OCI-M2 (cell line): ENCODE measurements around the gene RAP1GAP.

Experiments used
- DNase-seq: peaks from one replicate; lab custom pipeline; 2025; ENCODE audit not compliant: unreplicated experiment; lab: John Stamatoyannopoulos, UW

RAP1GAP gene

GRCh38 chr1:21630571-21631343 lies 38.4 kb downstream of the RAP1GAP start:
- DNase-seq, result no peak

- no peak for DNase-seq
These were observed 39.2 kb downstream of the RAP1GAP start for GRCh38 chr1:21629971-21630370.

GRCh38 chr1:21628798-21629393 lies 40.3 kb downstream of the RAP1GAP start:
- no peak for DNase-seq

- DNase-seq, result no peak
These were observed 42.2 kb downstream of the RAP1GAP start for GRCh38 chr1:21626921-21627339.

- DNase-seq, result no peak
These were observed 43.6 kb downstream of the RAP1GAP start for GRCh38 chr1:21625390-21626190.

DNA sequence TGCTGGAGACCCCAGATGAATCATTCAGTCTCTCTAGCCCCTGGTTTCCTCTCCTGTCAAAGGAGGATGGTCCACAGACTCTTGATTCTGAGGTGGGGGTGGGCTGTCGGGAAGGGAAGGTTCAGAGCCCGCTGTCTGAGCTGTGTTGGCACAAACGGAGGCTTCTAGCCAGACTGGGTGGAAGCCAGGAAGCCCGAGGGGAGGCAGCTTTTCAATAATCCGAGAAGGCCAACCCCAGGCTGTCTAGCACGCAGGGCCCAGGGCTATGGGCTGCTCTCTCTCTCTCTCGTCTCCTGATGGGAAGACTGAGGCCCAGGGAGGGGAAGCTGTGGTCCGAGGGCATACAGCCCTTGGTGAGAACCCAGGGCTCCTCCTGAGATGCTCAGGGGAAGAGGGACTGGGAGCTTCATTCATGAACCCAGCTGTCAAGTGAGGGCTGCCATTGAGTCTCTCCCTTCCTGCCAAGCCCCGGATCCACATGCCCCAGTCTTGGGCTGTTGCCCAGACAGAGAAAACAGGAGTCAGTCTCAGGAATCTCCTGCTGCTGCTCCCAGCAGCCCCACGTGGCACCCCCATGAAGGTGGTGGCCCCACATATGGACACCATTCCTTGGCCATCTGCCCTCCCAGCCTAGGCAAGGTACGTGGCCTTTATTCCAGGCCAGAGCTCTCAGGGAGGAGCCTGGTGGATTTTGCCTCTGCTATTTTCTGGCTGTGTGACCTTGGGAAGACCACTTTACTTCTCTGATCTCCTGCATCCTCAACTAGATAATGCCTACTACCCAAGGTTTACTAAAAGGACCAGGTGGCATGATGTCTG lies 44.4 kb downstream of the RAP1GAP start:
- DNase-seq, result no peak

GRCh38 chr1:21623410-21623961 lies 45.7 kb downstream of the RAP1GAP start:
- no peak for DNase-seq

GRCh38 chr1:21622466-21623315 lies 46.5 kb downstream of the RAP1GAP start:
- no peak for DNase-seq

DNA sequence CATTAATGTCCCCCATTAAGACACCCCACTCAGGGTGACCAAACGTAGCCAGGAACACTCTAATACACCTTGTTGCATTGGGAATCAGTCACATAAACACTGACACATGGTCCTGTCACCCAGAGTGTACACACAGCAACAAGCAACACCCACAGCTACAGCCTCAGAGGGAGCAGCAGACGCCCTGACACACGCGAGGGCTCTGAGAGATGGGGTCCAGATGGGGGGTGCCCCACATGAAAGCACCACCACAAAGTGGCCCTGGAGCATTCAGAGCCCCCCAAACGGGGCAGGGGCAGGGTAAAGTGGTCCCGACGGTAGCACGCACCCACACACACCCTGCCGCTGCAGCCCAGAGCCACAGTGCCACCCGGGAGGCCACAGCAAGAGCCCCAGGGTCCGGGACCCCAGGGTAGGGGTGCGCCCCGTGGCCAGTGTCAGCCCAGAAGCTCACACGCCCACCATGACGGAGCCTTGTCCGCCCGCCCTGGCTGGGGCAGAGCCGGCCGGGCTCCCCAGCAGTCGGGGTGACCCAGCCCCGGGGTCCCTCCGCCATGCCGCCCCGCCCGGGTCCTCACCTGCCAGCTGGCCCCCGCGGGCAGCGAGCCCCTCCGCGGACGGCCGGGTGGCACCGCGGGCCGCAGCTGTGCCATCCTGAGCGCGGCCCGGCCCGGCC lies 47.3 kb downstream of the RAP1GAP start:
- DNase-seq, result no peak

DNA sequence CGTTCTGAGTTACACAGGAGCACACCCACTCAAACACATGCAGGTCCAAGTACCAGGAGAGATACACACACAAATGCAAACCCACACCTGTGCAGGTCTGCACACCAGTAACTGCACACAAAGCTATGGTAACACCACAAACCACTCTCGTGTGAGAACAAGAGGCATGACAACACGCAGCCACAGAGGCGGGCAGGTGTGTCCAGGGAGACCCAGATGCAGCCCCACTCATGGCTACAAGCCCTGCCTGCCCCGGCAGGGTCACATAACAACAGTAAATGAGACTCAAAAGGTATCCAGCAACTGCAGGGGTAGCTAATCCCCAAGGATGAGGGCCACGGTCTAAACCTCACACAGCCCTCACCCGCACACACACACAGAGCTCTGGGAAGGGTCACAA lies 48.1 kb downstream of the RAP1GAP start:
- DNase-seq, result no peak

DNA sequence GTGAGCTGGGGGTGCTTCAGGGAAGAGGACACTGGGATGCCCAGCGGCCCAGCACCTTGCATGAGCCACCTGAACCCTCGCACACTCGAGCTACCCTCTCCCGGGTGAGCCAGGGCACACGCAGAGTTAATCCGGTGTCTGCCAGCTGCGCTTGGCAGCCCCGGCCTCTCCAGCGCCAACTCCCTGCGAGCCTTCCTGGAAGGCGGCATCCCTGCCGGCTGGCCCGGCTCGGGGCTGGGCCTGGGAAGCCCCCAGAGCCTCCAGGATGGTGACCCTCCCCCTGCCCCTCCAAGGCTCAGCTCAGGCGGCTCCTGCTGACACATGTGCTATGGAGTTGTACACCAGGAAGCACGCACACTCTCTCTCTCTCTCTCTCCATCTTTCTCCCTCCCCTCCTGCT lies 48.7 kb downstream of the RAP1GAP start:
- no peak for DNase-seq

DNA sequence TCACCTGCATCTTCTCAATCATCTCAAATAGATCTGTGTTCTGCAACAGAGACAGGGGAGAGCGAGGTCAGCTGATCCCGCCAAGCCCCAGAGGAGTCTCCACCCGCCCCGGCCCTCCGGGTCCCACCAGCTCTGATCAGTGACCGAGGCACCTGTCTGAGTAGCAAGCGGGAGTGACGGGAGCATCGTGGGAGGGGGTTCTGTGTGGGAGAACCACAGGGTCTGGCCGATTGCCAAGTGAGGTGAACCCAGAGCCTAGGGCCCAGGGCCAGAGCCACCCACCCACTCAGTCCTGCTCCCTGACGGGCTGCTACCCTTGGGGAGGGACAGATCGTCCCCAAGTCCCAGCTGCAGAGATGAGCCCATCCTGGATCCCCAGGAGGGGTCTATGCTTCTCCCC lies 49.1 kb downstream of the RAP1GAP start:
- DNase-seq, result no peak

DNA sequence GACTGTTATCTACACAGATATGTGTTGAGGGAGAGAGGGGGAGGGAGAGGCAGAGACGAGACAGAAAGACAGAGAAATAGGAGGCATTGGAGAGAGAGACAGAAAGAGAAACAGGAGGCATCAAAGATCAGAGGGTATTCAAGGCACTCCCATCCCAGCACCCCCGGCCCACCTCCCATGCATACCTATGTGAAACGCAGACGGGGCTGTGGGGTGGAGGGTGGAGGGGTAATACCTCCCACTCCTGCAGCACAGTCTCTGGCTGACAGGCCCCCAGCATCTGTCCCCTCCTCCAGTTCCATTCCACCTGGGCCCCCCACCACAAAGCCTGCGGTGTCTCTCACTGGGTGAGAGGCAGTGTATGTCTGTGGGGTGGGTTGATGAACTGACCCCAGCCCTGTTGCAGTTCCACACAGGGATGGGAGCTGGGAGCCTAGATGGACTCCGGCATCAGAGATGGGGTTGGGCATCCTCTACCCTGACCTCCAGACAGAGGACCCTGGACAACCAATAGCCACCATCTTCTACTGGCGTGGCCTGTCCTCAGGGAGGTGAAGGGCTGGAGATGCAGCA lies 49.7 kb downstream of the RAP1GAP start:
- DNase-seq, result no peak

DNA sequence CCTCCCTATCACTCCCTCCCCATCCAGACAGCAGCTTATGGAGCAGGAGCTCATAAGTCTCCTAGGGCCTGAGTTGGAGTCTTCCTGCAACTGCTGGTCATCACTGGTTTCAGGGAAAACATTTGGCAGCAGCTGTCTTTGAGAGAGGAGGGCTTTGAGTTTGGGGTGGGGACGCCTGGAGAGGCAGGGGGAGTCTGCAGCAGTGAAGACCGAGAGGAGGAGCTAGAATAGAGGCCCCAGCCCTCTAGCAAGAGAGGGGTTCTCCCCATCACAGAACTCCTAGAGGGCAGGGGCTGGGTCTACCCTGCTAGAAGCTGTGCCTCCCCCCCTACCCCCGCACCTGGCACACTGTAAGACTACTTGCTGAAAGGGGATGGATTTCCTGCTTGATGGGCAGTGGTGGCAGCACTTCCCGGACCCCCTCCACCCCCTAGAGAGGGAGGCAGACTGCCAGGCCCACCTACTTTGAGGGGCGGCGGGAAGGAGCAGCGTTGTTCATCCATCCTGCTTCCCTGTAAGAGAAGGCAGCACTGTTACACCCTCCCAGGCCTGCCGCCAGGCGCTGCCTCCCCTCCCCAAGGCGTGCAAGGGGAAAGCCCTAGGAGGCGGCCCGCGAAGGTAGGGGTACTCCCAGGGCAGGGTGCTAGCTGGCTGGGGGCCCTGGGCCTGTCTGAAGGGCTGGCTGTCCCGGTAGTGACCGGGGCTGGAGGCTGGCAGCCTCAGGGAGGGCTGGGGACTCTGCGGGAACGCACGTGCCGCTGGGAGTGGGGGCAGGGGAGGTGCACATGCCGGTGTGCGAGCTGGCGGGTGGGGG lies 50.4 kb downstream of the RAP1GAP start:
- no peak for DNase-seq

- no peak for DNase-seq
These were observed 51.1 kb downstream of the RAP1GAP start for GRCh38 chr1:21618059-21618458.

DNA sequence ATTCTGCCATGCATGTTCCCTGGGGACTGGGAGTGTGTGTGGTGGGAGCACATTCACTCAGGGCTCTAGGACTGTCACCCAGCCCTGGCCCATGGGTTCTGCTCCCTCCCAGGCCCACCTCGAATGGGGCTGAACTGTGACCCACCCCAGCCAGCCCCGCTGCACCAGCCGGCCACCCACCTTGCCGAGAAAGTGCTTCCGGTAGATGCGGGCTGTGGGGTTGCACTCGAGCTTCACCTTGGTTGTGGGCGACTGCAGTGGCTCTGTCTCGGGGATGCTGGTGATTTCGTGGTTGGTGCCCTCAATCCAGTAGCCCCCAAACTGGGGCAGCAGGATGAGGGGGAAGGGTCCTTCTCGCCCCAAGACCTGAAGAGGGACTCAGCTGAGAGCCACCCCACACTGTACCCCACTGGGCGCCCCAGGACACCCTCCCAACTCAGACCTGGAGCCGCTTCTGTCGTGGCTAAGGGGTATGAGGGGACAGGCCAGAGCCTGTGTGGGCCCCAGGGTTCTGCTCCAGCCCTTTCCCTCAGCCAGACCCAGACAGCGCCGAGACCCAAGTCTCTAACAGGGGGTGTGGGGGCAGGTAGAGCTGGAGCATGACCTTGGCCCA lies 51.9 kb downstream of the RAP1GAP start:
- no peak for DNase-seq

DNA sequence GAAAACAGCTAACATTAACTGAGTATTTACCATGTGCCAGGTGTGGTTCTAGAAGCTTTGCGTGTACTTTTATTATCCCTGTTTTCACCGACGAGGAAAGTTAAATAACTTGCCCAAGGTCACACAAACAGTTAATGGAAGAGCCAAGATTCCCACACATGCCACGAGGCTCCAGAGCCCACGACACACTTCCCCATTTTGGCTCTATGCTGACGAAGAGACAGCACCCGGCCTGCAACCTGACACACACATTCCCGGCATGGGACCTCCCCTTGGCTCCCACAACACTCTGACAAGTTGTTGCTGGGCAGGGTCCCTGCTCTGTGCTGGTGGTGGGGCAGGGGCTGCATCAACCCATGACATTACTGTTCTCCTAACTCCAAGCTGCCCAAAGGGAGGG lies 52.8 kb downstream of the RAP1GAP start:
- DNase-seq, result no peak
